ENCODE measurements around the gene C10orf53. TPM values are rescaled to one million over a fixed set of nuclear protein-coding genes. Genes with fewer than 3 reads are reported as not detected.

Gene C10orf53
- total and polyA plus RNA-seq, 8 donors: not detected

DNA sequence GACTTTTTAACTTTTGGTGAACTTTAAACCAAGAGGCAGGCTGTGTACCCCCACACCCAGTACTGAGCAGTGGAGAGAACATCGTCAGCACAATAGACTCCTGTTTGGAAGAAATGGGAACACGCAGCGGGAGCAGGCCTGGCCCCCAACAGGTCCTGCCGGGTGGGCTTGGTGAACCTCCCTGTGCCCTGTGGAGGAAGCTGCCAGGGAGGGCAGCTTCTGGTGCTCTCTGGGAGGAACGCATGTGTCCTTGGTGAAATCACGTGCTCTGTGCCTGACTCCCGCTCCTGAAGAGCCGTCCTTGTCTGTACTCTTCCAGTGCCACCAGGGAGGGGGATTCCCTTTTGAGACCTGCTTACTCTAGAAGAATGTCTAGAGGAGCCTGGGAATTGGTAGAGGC is 34.0 kb upstream of the C10orf53 start:
- WGBS, 2 donors: 52 to 59% methylated on average over 8 of the region's 8 CpGs
- peaks cover 0 to 6% (median 0%) of the 10 kb centered on the region in 4 donors for H3K27me3 ChIP-seq

DNA sequence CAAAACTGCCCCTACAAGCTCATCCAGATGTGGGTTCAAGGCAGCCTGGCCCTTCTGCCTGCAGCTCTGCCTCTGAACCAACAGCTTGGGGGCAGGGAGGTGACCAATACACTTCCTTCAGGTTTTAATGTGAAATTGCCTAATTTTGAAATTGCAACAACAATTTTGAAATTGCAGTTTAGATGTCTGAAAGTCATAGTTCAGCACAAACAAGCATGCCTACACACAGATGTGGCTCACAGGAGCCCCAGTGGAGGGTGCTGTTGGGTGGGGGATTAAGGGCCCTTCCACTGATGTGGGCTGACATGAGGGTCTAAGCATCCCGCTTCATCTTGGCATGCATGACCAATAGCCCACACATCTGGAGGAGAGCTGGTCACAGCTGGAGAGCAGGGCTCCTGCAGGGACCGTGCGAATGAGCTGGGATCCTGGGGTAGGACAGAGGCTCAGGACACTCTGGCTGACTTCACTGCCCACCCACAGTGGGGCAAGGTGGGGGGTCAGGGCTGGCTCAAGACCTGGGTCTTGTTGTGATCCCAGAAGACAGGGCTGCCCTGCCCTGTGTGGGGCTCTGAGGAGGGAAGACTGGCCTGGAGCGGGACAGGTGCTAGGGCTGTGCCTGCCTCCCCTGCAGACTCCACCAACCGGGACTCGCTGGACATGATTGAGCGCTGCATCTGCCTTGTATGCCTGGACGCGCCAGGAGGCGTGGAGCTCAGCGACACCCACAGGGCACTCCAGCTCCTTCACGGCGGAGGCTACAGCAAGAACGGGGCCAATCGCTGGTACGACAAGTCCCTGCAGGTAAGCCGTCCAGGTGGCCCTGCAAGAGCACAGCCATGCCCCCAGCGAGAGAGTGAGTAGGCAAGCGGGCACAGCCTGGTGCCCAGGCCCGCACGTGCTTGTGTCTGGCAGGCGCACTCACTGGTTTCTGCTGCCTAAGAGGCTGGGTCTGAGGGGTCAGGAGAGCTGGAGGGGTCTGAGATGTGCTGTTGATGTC is 33.3 kb upstream of the C10orf53 start:
- no peak for ATAC-seq
- no peaks in the 10 kb centered on the region for H3K9me3 ChIP-seq
- peak in 1 of 6 donors; percentile 8 for DNase-seq
- no peak for FAIRE-seq
- TF ChIP-seq, protein P1, sequence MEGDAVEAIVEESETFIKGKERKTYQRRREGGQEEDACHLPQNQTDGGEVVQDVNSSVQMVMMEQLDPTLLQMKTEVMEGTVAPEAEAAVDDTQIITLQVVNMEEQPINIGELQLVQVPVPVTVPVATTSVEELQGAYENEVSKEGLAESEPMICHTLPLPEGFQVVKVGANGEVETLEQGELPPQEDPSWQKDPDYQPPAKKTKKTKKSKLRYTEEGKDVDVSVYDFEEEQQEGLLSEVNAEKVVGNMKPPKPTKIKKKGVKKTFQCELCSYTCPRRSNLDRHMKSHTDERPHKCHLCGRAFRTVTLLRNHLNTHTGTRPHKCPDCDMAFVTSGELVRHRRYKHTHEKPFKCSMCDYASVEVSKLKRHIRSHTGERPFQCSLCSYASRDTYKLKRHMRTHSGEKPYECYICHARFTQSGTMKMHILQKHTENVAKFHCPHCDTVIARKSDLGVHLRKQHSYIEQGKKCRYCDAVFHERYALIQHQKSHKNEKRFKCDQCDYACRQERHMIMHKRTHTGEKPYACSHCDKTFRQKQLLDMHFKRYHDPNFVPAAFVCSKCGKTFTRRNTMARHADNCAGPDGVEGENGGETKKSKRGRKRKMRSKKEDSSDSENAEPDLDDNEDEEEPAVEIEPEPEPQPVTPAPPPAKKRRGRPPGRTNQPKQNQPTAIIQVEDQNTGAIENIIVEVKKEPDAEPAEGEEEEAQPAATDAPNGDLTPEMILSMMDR (IDR thresholded peaks at IDR 0.05): no peak
- 73 to 87% methylated on average over 20 to 22 of the region's 22 CpGs for WGBS, 2 donors
- H3K4me3 ChIP-seq: no peak overlapping the region
- no peak overlapping the region for H3K27ac ChIP-seq
- no peaks in the 10 kb centered on the region for H3K36me3 ChIP-seq
- H3K27me3 ChIP-seq: no peaks in the 10 kb centered on the region
- intact Hi-C loops (cut with DNase I): no loop called here
- H3K4me1 ChIP-seq: no peaks in the 10 kb centered on the region

More for the DNA sequence above, 34.0 kb upstream of the C10orf53 start:
- H3K4me3 ChIP-seq: no peak overlapping the region
- DNase-seq (no peak), ATAC-seq (no peak), FAIRE-seq (no peak)
- H3K4me1 ChIP-seq: no peaks in the 10 kb centered on the region
- TF ChIP-seq, protein P1 (IDR thresholded peaks at IDR 0.05): no peak
- intact Hi-C loops (cut with DNase I): no loop called here
- H3K27ac ChIP-seq: no peak overlapping the region
- H3K36me3 ChIP-seq: no peaks in the 10 kb centered on the region
- no peaks in the 10 kb centered on the region for H3K9me3 ChIP-seq

DNA sequence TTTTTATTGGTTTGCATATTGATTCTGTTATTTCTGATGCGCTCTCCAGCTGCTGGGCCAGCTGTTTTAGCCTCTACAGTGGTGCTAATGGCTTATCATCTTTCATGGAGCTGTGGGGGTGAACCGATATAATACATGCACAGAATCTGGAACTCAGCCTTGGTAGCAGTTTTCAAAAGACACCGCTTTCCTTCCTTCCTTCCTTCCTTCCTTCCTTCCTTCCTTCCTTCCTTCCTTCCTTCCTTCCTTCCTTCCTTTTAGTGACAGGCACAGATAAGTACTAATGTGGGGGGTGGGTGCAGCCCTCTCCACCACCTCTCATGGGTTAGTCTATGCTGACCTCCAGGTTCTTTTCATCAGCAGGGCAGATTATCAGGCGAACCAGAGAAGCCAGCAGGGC is 31.9 kb upstream of the C10orf53 start:
- no peaks in the 10 kb centered on the region for H3K27me3 ChIP-seq
- H3K4me1 ChIP-seq: no peaks in the 10 kb centered on the region
- FAIRE-seq (no peak), ATAC-seq (no peak), DNase-seq (peak in 1 of 6 donors; percentile 3)
- intact Hi-C loops (cut with DNase I): no loop called here
- H3K36me3 ChIP-seq: no peaks in the 10 kb centered on the region
- WGBS, 2 donors: 68 to 76% methylated on average over 4 of the region's 4 CpGs
- H3K9me3 ChIP-seq: no peaks in the 10 kb centered on the region
- no peak overlapping the region for H3K27ac ChIP-seq
- TF ChIP-seq, protein P1 (IDR thresholded peaks at IDR 0.05): no peak
- H3K4me3 ChIP-seq: no peak overlapping the region

DNA sequence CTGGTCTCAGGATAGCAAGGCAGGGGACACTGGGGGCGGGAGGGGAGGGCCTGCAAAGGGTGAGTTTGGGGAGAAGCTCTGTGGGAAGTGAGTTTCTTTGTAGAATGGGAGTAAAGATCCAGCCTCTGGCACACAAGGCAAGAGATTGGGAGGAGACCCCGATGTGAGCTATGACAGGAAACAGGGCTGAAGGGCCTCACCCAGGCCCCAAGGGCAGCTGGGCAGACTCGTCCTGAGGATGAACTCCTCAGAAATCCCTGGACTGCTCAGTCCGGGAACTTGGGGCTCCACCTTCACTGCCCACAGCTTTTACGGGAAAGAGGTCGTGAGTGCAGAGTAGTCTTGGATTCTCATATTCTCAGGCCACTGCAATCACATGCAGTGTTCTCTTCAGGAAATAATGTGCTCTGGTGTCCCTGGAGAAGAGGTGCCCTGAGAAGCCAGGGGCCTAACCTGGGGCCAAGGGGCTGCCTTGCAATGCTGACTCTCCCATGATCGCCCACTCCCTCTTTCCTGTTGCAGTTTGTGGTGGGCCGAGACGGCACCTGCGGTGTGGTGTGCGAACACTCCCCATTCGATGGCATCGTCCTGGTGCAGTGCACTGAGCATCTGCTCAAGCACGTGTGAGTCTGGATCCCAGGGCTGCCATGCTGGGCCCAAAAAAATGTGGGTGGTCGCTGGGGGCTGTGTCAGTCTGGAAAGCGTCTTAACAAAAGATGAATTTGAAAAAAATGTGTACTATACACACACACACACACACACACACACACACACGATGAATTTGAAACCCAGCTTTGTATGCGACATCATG is 31.3 kb upstream of the C10orf53 start:
- WGBS, 2 donors: 63 to 64% methylated on average over 18 of the region's 18 CpGs
- no peaks in the 10 kb centered on the region for H3K36me3 ChIP-seq
- TF ChIP-seq, protein P1 (IDR thresholded peaks at IDR 0.05): no peak
- DNase-seq: peak in 1 of 6 donors; percentile 5
- no peaks in the 10 kb centered on the region for H3K9me3 ChIP-seq
- no peaks in the 10 kb centered on the region for H3K27me3 ChIP-seq
- no peak for ATAC-seq
- H3K4me1 ChIP-seq: no peaks in the 10 kb centered on the region
- no peak for FAIRE-seq
- no peak overlapping the region for H3K27ac ChIP-seq
- H3K4me3 ChIP-seq: no peak overlapping the region
- intact Hi-C loops (cut with DNase I): no loop called here

Measured in pancreas (tissue), 10 donors.